Measurements from ENCODE around the gene MYL7. TPM values are rescaled to one million over a fixed set of nuclear protein-coding genes. Genes with fewer than 3 reads are reported as not detected.

MYL7 gene, protein sequence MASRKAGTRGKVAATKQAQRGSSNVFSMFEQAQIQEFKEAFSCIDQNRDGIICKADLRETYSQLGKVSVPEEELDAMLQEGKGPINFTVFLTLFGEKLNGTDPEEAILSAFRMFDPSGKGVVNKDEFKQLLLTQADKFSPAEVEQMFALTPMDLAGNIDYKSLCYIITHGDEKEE
- total RNA-seq: not detected in 2 replicates

DNA sequence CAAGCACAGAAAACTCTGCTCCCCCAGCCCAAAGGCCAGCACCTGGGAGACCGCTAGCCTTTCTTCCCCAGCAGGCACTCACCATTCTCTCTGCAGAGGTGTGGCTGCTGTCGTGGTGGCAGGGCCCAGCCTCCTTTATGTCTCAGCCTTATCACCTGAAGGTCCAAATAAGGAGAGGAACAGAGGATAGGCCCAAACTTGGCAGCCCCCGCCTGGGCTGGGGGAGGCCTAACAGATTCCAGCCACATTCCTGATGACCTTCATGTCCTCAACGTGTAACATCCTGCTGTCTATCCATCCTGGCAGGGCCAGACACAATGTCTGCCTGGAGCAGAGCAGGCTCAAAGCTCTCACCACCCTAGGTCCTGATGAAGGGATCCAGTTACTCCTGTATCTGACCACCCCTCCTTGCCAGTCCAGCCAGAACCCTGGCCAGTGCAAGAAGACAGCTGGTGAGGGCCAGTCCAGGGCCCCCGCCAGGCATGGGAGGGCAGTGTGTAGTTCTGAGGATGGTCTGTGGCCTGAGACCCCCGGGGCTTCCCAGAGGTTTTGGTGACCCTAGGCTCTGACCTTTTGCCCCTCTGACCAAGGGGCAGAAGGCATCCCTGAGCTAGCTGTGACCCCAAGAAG, at the start of gene MYL7:
Gene MYL7 (minus strand): TSS at position 112 of the 630 bp plus-strand sequence. CDS start 27 bp downstream, at position 85.

DNA sequence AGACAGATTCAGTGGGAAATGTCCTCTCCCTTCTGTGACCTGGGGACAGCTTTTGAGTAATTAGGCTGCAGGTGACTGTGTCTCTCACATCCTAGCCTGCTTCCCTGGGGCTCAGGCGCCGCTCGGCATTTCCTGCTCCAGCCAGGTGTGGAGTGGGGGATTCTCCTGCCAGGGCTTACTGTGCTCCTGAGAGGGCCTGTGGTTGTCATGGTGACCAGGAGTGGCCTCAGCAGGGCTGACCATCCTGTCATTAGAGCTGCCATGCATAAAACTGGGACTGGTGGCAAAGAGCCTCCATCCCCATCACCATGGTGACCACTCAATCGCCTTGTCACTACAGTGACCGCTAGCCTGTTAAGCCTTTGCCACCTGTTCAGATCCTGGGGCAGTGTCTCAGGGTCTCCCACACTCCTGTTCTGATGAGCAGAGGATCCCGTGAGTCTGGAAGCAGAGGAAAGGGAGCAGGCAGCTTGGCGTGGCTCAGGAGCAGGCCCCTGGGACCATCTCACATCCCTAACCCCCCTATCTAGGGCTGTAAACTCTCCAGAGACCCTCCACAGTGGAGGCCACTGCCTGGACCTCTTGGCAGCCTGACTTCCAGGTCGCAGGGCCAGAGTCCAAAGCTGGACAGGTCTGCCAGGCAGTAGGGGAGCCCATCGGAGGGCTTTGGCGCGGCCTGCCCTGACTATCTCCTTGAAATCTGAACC, 48.3 kb upstream of the MYL7 start, which contains the start of gene GCK:
Gene GCK (minus strand): TSS at position 154 of the 707 bp plus-strand sequence. CDS start 486 bp downstream, outside the sequence.

DNA sequence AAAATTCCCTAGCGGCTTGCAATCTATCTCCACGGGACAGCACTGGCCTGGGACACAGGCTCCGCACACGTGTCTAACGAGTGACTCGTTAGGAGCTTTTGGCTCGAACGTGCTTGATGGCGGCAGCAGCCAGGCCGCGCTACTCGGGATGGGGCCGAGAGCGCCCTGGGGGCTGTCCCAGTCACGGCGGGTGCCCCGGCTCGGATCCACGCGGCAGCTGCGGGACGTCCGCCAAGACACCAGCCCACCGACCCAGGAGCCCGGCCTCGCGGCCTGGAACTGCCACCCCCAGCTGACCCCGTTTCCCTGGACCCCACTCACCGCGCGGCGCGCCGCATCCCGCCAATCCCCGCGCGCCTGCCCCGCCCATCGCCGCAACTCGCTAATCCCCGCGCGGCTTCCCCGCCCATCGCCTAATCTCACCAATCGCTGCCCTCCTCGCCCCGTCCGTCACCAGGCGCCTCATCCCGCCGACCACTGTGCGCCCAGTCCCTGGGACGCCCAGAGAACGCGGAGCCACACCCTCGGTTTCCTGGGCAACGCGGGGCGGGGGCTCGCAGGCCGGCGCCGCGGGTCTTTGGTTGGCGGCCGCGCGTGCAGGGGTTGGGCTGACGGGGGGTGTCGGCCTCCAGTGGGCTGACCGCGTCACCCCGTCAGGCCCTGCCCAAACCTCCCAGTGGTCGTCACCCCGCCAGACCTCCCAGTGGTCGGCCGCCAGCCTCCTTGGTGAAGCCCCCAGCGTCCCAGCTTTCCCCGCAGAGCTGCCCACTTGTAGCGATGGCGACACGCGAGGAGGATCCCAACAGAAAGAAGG, 17.7 kb downstream of the MYL7 start, which contains the start of gene POLD2:
Gene POLD2 (minus strand): TSS at position 359 of the 814 bp plus-strand sequence. CDS start 1,495 bp downstream, outside the sequence.

DNA sequence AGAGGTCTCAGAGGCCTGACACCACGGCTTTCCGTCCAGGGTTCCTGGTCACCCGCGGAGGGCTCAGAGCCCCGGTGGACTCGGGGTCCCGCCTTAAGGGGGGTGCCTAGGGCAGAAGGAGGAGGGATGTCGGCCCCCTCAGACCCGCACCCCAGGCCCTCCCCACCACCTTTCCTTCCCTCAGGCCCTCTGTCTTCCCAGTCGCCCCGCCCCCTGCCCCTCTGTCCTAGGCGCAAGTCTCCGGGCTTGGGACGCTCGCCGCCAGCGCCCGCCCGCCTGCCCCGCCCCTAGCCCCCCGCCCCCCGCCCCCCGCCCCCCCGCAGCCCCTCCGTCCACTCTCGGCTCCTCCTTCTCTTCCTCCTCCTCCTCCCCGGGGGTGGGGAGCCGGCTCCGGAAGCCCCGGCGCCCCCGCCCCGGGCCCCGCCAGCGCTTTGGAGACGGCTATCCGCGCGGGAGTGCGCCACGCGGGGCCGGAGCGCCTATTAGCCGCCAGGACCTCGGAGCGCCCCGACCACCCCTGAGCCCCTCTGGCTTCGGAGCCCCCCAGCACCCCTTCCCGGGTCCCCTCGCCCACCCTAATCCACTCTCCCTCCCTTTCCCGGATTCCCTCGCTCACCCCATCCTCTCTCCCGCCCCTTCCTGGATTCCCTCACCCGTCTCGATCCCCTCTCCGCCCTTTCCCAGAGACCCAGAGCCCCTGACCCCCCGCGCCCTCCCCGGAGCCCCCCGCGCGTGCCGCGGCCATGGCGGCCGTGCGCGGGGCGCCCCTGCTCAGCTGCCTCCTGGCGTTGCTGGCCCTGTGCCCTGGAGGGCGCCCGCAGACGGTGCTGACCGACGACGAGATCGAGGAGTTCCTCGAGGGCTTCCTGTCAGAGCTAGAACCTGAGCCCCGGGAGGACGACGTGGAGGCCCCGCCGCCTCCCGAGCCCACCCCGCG, 36.9 kb downstream of the MYL7 start, which contains the start of gene AEBP1:
Gene AEBP1 (plus strand): TSS at position 423 of the 937 bp plus-strand sequence. CDS start 321 bp downstream, at position 744.

Other genes with a start within 250 kb of the MYL7 start
- gene URGCP, start 234.7 kb downstream of the MYL7 start, total RNA-seq: 22.9 and 25.2 TPM in 2 replicates
- 4.1 and 8.9 TPM in 2 replicates for gene UBE2D4, start 214.9 kb downstream of the MYL7 start, total RNA-seq
- not detected in 2 replicates for gene SPDYE1, start 143.4 kb downstream of the MYL7 start, total RNA-seq
- gene DBNL, start 96.6 kb downstream of the MYL7 start, total RNA-seq: 114 and 122 TPM in 2 replicates
- gene PGAM2, start 75.8 kb downstream of the MYL7 start, total RNA-seq: 0.14 and 0.65 TPM in 2 replicates
- gene POLM, start 58.8 kb downstream of the MYL7 start, total RNA-seq: 6.0 and 10.5 TPM in 2 replicates
- gene AEBP1, start 37.0 kb downstream of the MYL7 start, total RNA-seq: 15.5 and 53.1 TPM in 2 replicates
- 79.6 and 94.9 TPM in 2 replicates for gene POLD2, start 17.8 kb downstream of the MYL7 start, total RNA-seq
- gene GCK, start 48.1 kb upstream of the MYL7 start, total RNA-seq: 1.0 and 1.4 TPM in 2 replicates
- gene YKT6, start 59.6 kb upstream of the MYL7 start, total RNA-seq: 79.2 and 88.1 TPM in 2 replicates
- gene CAMK2B, start 184.3 kb upstream of the MYL7 start, total RNA-seq: 0.09 and 0.14 TPM in 2 replicates

Measured in smooth muscle cell of bladder (primary cell).